ENCODE data around the gene FBN3. TPM values are rescaled to one million over a fixed set of nuclear protein-coding genes. Genes with fewer than 3 reads are reported as not detected.

Gene FBN3
- total RNA-seq, 1 donor = not detected

- no peak overlapping the region for H3K4me3 ChIP-seq (ENCODE audit: low read depth, low read length)
- TF ChIP-seq CTCF (IDR thresholded peaks at IDR 0.05; ENCODE audit: insufficient read depth, low read length) = no peak
- no peak for DNase-seq (ENCODE audit: low read depth)
Observed at GRCh38 chr19:8075158-8076074, 74.0 kb downstream of the FBN3 start.

- no peak for DNase-seq (ENCODE audit: low read depth)
- no peak for TF ChIP-seq CTCF (IDR thresholded peaks at IDR 0.05; ENCODE audit: insufficient read depth, low read length)
- no peak overlapping the region for H3K4me3 ChIP-seq (ENCODE audit: low read depth, low read length)
Observed at GRCh38 chr19:8074501-8074900, 74.9 kb downstream of the FBN3 start.

GRCh38 chr19:8071912-8072311 lies 77.5 kb downstream of the FBN3 start:
- H3K4me3 ChIP-seq (ENCODE audit: low read depth, low read length) = no peak overlapping the region
- TF ChIP-seq CTCF (IDR thresholded peaks at IDR 0.05; ENCODE audit: insufficient read depth, low read length) = no peak

GRCh38 chr19:8069096-8069973 lies 80.1 kb downstream of the FBN3 start:
- TF ChIP-seq CTCF (IDR thresholded peaks at IDR 0.05; ENCODE audit: insufficient read depth, low read length) = peak; percentile 56
- H3K4me3 ChIP-seq (ENCODE audit: low read depth, low read length) = no peak overlapping the region
- DNase-seq (ENCODE audit: low read depth) = no peak

More at GRCh38 chr19:8071912-8072311, 77.5 kb downstream of the FBN3 start:
- DNase-seq (ENCODE audit: low read depth) = no peak

GRCh38 chr19:8065875-8066261 lies 83.5 kb downstream of the FBN3 start:
- H3K4me3 ChIP-seq (ENCODE audit: low read depth, low read length) = no peak overlapping the region
- no peak for TF ChIP-seq CTCF (IDR thresholded peaks at IDR 0.05; ENCODE audit: insufficient read depth, low read length)
- DNase-seq (ENCODE audit: low read depth) = no peak

- no peak for DNase-seq (ENCODE audit: low read depth)
- H3K4me3 ChIP-seq (ENCODE audit: low read depth, low read length) = no peak overlapping the region
- no peak for TF ChIP-seq CTCF (IDR thresholded peaks at IDR 0.05; ENCODE audit: insufficient read depth, low read length)
Observed at GRCh38 chr19:8064911-8065874, 84.2 kb downstream of the FBN3 start.
